ENCODE results near the gene EVI5.

DNA sequence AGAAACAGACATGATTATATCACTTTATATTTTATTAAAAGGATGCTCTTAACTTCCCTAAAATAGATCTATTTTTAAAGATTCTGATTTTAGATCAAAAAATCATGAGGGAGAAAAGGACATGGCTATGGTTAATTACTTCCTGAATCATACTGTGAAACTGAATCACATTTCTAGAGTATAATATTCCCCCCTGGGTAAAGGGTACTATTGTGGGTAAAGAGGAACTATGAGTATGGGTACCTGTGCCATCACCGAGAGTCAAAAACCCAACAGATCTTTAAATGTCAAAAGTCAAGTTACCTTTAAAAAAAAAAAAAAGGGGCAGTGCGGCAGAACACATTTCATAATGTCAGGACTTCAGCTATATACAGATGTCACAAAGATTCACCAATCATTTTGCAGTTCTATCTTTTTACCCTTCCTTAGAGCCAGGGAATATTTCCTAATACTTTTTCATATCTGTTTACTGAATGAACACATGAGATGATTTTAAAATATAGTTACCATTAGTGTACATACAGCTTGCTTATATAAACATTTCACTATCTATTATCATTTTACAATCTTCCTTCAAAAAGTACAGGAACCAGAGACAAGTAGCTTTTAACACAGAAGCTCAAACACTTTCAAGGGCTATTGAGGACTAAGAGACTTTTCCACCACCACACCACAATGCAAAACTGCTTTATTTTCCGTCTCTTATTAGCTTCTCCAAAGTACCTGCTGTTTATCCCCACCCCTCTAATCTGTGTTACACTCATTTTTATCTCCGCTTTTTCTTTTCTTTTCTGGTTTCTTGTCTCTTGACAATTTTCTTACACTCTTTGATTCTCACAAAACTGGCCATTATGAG lies 45.0 kb downstream of the EVI5 start:
- TF ChIP-seq, protein P1, sequence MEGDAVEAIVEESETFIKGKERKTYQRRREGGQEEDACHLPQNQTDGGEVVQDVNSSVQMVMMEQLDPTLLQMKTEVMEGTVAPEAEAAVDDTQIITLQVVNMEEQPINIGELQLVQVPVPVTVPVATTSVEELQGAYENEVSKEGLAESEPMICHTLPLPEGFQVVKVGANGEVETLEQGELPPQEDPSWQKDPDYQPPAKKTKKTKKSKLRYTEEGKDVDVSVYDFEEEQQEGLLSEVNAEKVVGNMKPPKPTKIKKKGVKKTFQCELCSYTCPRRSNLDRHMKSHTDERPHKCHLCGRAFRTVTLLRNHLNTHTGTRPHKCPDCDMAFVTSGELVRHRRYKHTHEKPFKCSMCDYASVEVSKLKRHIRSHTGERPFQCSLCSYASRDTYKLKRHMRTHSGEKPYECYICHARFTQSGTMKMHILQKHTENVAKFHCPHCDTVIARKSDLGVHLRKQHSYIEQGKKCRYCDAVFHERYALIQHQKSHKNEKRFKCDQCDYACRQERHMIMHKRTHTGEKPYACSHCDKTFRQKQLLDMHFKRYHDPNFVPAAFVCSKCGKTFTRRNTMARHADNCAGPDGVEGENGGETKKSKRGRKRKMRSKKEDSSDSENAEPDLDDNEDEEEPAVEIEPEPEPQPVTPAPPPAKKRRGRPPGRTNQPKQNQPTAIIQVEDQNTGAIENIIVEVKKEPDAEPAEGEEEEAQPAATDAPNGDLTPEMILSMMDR (IDR thresholded peaks at IDR 0.05), result no peak
- TF ChIP-seq POLR2AphosphoS5 (IDR thresholded peaks at IDR 0.05), result no peak
